ENCODE measurements around the gene SPATA16.
"Not testable (repeated sequence)": the region's sequence is repeated elsewhere in the genome, so short reads cannot be mapped to it uniquely, and the experiment has no call there.

Gene SPATA16

DNA sequence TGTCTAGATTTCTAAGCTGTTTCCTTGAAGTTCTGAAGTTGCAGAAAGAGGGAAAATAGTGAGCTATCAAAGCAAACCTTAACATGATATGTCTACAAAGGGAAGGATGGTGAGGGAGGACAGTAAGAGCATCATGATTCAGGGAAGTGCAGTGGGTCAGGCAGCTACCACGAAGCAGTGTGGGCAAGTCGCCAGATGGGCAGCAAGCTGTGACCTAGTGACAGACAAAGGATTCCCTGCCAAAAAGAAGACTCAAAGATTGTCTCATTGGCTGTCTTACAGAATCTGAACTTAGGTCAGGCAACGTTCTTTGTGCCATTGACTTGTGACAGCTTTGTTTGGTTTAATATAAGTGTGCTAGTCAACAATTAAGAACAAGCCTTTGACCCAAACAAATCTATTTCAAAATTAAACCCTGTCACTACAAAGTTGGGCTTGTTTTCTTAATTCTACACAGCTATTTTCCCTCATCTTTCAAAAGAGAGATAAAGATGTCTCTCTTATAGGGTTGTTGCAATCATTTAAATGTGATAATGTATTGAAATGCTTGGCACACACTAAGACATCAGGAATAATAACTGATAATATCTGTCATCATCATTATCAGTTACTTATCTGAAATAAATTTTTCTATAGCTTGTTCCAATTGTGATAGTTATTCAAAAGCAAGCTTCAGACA is 237.3 kb downstream of the SPATA16 start:
- DNase-seq (ENCODE audit: low read depth in 3 of 3, low spot score in 1 of 3), result no peak

DNA sequence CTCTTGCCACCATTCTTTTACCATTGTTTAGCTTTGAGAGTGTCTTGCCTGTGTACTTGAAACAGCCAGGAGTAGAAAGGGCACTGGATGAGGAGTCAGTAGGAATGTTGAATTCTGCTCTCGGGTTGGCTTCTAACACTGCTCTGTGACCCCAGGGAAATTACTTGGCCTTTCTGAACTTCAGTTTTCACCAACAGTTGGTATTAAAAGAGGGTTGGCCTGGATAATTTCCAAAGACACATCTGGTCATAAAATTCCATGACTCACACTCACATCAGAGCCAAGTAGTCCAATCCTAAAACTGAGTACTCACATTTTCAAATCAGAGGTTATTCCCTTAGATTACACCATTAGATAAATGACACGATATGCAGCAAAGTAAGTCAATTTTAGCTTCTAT is 248.9 kb downstream of the SPATA16 start:
- no peak for DNase-seq (ENCODE audit: low read depth in 3 of 3, low spot score in 1 of 3)

DNA sequence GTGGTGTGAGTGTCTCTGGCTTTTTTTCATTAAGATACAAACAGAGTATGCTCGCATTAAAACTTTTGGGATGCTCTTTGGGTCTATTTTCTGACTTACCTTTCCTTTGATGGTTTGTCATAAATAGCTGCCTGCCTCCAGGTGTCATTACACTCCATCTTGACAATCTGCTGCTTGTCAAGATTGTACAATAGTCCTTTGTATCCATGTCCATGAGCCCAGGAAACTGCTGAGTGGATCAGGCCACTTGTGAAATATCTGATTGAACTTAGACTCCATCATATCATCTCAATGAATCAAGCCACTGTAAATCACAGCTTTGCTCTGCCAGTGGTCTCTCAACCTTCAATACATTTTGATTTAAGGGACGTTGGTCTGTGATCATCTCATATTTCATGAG is 255.3 kb downstream of the SPATA16 start:
- DNase-seq (ENCODE audit: low read depth in 3 of 3, low spot score in 1 of 3), result no peak

DNA sequence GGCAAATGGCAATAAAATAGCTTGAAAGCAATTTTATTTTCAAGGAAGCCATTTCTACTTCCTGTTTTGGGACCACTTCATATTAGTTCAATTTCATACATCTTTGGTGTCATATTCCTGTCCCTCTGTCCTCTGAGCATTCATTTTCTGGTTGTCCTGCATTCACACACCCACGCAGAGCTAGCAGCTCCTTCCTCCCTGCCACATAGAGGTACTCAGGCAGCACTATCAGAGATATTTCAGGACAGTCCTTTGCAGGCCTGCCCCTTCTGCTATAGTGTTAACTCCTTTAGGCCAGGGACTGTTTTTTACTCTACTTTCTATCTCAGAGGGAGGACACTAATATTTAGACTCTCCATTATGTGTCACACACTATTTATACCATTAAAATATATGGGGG is 258.5 kb downstream of the SPATA16 start:
- no peak for DNase-seq (ENCODE audit: low read depth in 3 of 3, low spot score in 1 of 3)

DNA sequence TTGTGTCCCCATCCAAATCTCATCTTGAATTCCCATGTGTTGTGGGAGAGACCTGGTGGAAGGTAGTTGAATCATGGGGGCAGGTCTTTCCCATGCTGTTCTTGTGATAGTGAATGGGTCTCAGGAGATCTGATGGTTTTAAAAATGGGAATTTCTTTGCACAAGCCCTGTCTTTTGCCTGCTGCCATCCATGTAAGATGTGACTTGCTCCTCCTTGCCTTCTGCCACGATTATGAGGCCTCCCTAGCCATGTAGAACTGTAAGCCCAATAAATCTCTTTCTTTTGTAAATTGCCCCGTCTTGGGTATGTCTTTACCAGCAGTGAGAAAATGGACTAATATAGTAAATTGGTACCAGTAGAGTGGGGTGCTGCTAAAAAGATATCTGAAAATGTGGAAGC is 261.7 kb downstream of the SPATA16 start:
- not testable (repeated sequence) for DNase-seq (ENCODE audit: low read depth in 3 of 3, low spot score in 1 of 3)

DNA sequence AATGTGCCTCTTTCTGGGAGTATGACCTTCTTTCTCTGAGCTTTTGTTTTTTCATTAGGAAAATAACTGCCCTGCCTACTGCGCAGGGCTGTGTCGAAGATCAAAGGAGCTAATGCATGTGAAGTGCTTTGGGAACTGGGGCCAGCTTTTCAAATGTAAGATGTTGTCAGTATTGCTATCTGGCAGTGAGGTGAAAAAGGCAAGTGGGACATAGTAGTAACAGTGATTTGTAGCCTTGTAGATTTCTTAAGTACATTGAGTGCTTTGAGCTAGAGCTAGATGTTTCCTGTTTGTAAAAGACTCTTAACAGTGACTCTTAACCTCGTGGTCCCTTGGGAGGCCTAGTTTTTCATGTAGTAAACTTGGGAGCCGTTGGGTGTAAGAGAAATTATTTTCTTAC is 264.0 kb downstream of the SPATA16 start:
- DNase-seq (ENCODE audit: low read depth in 3 of 3, low spot score in 1 of 3), result no peak

DNA sequence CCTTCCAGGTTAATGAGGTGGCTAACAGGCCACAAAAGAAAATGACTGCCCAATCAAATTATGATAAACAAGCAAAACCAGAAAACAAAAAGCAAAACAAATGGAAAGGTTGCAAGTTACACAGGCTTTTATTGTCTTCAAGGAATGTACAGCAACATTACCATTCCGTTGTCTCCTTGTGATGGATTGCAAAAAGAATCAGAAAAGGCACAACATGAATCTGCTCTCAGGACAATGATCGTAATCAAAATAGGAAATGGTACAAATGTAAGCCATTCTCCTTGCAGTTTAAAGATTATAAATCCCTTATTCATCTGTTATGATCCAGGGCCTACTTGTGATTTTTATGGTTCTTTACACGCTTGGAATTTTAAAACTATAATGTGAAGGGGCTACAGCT is 264.7 kb downstream of the SPATA16 start:
- no peak for DNase-seq (ENCODE audit: low read depth in 3 of 3, low spot score in 1 of 3)

DNA sequence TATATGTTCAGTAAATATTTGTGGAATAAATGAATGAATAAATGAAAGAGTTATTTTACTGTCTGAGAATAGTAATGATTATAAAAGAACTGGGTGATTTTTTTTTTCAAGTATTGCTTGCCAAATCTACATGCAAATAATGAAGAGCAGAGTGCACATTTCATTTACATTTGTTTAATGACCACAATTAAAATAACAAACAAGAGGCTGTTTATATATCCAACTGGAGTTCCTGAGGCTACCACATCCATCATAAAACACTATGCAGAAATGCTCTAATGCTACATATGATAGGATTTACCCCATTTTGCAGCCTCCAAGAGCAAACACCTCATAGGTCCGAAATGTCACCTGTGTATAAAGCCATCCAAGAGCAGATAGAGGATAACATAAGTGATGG is 266.0 kb downstream of the SPATA16 start:
- no peak for DNase-seq (ENCODE audit: low read depth in 3 of 3, low spot score in 1 of 3)

DNA sequence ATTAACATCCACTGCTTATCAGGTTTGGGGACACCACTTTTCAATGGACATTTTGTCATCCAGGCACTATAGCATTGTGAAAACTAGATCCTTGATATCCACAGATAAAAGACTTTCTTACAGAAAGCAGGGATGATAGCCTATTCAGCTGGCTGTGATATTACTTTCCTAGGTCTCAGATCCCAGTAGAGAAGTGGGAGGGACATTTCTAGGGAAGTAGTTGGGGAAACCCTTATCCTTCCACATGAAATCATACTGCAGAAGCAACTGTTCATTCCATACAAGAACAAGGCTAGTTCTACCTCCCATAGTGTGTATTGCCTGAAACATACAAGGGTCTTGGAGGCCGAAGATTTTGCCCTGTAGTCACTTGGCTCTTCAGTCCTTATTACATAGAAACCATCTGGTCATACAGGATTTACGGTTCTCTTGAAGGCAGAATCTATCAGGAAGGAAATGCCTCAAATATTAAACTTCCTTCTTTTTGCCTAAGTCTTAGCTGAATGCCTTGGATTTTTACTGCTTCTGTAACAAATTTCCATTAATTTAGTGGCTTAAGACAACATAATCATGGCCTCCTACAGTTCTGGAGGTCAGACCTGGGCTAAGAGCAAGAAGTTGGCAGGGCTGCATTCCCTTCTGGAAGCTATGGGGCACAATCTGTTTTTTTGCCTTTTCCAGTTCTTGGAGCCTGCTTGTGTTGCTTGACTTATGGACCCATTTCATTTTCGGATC is 271.1 kb downstream of the SPATA16 start:
- DNase-seq (ENCODE audit: low read depth in 3 of 3, low spot score in 1 of 3), result no peak

DNA sequence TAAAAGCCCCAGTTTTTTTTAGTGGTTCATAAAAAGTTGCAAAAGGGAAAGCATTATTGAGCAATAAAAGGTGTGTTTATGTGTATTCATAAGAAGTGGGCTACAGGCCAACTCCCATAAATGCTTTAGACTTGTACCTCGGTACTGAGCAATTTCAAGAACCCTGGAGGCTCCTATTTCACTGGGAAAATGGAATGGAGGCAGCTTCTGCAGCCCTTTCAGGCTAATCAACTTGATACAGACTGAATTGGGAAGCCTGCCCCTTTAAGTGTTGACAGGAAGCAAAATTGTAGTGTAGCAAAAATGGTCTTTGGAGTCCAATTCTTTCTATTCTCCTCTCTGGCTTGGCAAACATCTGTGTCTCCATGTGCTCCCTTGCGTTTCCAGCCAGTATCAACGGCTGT is 271.7 kb downstream of the SPATA16 start:
- DNase-seq (ENCODE audit: low read depth in 3 of 3, low spot score in 1 of 3), result no peak

DNA sequence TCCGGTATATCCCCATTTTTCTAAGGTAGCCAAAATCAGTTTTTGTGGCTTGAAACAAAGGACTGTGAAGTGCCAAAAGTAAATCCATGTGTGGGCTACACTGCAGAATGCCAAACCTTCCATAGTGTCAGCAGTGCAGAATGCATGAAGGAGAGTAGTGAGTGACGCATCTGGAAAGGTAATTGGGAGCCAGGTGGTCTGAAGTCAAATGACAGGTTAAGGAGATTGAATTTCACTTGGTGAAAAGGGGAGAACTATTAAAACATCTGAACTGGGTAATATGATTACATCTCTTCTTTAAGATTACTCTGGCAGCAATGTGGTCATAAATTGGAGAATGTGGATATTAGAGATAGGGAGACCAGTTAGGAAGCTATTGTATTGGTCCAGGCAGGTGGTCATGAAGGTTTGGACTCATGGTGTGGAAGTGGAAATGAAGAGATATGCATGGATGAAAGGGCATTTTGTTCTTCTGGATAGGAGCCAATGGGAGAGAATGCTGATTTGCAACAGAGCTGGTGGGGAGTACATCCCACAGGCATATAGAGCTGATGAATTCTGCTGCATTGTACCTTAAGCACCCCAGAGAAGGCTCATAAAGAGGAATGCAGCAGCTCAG is 272.3 kb downstream of the SPATA16 start:
- no peak for DNase-seq (ENCODE audit: low read depth in 3 of 3, low spot score in 1 of 3)

DNA sequence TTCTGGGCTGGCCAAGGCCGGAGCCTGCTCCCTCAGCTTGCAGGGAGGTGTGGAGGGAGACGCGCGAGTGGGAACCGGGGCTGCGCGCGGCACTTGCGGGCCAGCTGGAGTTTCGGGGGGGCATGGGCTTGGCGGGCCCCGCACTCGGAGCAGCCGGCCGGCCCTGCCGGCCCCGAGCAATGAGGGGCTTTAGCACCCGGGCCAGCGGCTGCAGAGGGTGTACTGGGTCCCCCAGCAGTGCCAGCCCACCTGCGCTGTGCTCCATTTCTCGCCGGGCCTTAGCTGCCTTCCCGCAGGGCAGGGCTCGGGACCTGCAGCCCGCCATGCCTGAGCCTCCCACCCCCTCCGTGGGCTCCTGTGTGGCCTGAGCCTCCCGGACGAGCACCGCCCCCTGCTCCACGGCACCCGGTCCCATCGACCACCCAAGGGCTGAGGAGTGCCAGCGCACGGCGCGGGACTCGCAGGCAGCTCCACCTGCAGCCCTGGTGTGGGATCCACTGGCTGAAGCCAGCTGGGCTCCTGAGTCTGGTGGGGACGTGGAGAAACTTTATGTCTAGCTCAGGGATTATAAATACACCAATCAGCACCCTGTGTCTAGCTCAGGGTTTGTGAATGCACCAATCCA is 274.2 kb downstream of the SPATA16 start:
- DNase-seq (ENCODE audit: low read depth in 3 of 3, low spot score in 1 of 3), result not testable (repeated sequence)

DNA sequence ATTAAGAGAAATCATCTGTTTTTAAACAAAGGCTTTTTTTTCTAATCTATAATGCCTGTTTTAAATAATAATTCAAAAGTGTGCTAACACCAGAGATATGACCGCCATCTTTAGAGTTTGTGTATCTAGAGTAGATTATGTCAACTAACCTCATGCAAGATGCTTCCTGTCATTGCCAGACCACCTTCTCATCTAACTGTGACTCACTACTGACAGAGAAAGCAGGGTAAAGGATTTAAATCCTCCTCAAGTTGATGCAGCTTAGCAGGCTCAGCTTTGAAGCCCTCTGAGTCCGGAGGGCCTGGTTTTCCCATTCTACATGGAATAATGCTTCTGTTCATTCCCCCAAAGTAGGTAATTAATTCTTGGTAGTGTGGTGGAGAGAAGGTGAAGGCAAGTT is 282.0 kb downstream of the SPATA16 start:
- no peak for DNase-seq (ENCODE audit: low read depth in 3 of 3, low spot score in 1 of 3)

DNA sequence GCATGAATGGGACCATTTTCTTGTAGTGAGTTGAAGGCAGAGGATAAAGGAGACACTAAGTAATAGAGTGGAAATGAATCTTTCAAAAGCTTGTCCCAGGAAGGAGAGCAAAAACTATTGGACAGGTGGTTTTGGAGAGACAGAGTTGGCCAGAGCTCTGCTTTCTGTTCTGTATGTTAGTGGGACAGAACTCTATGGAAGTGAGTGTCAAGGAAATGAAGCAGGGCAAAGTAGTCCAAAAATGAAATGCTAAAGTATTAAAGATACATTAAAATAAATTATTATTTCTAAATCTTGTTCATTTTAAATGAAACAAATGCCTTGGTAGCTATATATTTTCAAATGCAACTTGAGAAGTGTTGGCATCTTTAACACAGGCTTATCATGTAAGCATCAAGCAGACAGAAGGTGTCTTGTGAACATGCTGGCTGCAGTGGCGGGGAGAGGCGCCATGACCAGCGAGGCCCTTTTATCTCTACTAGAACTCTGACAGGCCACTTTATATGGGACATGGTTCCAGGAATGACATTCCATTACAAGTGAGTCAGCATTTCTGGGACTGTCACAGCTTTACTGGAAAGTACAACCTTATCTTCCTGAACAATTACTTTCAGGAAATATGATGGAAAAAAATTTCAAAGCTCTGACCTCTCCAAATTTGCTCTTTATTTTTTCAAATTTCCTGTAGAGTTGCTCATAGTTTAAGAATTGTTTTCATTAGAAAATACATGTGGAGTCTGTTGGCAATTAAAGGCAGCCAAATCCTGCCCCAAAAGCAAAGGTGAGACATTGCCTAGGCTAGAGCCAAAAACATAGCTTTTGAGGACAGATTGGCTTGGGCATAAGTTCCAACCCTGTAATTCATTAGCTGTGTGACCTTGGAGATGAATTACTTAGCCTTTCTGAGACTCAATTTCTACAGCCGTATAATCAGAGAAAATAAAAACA is 284.0 kb downstream of the SPATA16 start:
- DNase-seq (ENCODE audit: low read depth in 3 of 3, low spot score in 1 of 3), result no peak

DNA sequence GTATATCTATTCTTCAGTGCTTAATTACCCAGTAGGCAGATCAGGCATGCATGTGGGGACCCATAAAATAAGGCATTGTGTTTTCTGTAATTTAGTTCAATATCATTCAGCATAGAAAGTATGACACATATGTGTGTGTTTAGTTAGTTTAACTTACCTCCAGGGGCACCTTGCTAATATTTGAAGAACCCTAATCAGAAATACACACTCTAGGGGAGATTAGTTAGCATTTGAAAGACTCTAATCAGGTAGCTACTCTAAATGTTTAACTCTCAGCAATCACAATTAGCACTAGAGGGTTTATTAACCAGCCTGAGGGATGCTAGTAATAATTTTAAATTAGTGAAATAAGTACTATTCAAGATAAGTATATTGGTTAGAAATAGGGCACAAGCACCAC is 286.0 kb downstream of the SPATA16 start:
- no peak for DNase-seq (ENCODE audit: low read depth in 3 of 3, low spot score in 1 of 3)

DNA sequence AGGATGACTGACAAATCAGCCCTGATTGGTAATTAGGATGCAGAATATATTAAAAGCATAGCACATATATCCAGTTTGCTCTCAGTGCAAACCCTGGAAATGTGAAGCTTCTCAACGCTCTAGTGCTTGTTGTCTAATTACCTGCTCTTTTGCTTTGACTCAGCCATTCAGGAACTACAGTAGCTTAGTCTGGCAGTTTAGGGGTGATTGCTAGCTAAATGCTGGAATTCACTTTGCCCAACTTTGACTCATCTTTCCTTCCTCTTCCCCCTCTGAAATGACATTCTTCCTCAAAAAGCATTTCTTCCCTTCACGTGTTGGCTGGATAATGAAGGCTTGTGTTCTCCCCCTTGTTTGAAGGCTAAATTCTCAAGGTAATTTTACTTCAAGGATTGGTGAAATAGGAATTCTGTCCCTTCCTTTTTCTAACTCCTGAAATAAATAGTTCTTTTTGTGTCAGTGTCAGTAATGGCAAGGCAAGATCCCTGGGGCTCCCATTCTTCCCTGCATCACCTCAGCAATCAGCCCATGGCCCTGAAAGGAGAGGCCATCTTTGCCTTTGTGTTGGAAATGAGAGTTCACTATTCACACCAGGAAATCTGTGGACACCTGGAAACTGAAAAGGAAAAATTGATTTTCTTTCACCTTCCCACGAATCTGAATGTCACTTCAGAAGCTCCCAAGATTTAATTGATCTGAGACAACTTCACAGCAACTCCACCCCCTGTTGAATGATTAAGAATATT is 286.9 kb downstream of the SPATA16 start:
- DNase-seq (ENCODE audit: low read depth in 3 of 3, low spot score in 1 of 3), result no peak

DNA sequence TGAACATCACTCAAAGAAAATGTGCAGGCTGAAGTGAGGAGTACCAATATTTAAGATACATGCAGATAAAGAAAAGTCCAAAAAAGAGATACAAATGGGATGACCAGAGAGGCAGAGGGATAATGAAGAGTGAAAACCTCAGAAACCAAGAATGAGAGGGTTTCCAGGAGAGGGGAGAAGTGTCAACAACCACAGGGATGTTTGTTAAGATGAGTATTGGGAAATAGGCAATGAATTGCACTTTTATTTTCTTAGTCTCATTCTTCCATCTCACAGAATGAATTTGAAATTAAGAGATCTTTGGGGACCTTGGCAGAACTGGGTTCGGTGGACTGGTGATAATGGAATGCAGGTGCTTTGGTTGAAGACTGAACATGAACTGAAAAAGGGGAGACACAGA is 288.0 kb downstream of the SPATA16 start:
- DNase-seq (ENCODE audit: low read depth in 3 of 3, low spot score in 1 of 3), result no peak

DNA sequence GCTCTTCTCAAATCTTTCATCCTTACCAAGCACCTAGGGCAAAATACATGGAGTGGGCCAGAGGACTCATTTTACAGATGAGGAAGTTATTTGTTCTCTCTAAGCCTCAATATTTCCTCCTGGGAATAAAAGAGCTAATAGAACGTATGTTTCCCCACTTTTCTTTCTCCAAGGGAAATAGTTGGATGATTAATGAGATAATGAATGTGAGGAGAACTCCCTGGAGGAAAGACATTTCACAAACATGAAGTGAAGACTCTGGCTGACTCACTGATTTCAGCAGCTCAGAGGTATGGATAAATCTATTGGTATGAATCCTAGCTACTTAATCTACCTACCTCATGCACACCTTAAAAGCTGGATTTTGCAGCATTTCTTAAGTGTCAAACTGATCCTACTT is 292.1 kb downstream of the SPATA16 start:
- no peak for DNase-seq (ENCODE audit: low read depth in 3 of 3, low spot score in 1 of 3)

DNA sequence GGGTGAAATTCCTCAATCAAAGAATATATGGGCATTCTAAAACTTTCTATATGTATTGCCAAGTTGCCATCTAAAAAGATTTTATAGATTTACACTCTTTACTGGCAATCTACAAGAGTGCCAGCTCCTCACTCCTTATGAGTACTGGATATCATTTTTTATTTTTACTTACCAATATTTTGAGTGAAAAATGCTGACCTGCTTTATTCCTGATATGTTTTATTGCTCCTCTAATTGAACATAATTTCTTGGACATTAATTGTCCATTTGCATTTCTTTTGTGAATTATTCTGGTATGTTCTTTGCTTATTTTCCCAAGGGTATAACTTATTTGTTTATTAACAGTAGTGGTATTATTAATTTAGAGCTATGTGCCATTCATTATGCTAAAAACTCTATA is 293.7 kb downstream of the SPATA16 start:
- no peak for DNase-seq (ENCODE audit: low read depth in 3 of 3, low spot score in 1 of 3)

DNA sequence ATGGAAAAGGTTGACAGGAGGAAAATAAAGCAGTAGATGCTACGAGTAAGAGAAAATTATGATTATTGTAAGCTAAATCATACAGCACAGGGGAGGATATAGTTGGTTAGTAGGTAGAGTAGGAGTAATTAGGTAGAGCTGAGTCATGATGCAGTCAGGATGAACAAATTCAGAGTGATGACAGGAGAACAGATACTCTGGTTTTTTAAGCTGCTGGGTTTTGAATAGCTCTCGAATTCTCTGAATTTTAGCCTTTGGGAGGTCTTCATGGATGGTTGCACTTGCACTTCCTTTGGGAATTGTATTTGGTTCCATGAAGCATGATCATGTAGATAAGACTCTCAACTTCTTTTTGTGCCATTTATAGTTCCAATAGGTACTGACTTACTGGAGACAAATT is 294.3 kb downstream of the SPATA16 start:
- DNase-seq (ENCODE audit: low read depth in 3 of 3, low spot score in 1 of 3), result no peak

Measured in stimulated activated CD4-positive, alpha-beta T cell treated with anti-CD3 and anti-CD28 coated beads, TNF-alpha, amount 100 ng/mL, for 1 hour (primary cell).